ENCODE results near the gene MED12L. TPM values are rescaled to one million over a fixed set of nuclear protein-coding genes. Genes with fewer than 3 reads are reported as not detected.

MED12L gene
- total RNA-seq: 0.17 and 0.30 TPM in 2 replicates

DNA sequence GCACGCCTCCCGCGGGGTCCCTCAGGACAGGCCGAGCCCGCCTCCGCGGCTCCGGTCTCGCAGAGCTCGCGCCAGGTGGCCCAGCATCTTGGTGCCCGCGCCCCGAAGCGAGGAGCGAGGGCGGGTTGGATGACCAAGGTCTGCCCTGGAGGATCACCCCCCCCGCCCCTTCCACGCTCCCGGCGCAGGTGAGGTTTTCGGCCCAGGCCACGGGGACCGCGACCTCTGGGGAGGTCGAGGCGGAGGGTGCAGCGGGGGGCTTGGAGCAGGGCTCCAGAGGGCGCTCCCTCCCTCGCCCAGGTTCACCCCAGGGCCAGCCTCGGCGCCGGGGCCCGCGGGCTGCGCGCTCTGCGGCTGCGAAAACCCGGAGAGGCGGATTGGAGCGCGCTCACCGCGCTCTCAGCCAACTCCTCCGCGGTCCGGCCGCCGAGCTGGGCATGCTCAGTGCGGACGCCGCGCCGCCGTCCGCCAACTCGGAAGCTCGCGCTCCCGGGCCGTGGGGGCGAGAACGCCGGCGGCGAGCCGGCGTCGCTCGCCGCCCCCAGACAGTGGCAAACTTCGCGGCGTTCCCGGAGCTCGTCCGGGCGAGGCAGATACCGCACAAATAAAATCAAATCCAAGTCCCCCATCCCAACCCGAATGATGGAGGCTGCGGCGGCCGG, at the start of gene MED12L:
Gene MED12L, plus strand, starts transcription at position 438 of the 662 bp plus-strand sequence. CDS start 1,263 bp downstream, outside the sequence.

DNA sequence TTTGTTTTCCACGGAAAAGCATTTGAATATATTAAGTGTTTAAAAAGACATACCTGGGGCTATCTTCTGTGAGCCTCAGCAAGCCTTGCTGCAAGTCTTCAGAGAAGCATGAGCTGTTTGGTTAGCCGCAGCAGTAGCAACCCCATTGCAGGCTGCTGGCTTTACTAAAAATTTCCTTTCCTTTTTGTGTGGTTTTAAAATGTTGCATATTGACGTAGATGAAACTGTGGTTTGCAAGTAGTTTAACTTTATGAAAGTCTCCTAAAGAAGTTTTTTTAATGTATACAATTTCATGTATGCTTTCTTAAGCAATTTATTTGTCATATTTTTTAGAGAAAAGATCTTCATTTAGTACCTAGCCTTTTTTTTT, 117.6 kb downstream of the MED12L start, which contains the start of gene GPR171:
Gene GPR171, minus strand, starts transcription at position 166 of the 370 bp plus-strand sequence. CDS start 3,830 bp downstream, outside the sequence.

DNA sequence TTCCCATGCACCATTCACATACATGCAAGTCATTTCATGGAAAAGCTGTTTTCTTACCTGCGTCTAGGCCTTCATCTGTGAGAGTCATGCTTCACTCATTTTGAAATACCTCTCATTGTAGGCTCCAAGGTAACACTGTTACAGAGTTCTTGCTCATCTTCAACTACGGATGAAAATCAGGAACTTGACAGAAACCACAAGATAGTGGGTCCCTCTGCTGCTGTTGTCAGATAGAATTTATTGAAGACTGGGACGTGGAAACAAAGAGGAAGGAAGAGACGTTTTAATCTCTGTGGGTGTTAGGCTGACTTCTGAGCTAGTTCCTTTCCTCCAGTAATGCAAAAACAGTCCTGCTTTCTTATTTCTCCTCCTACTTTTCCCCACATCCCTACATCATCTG, 192.8 kb downstream of the MED12L start, which contains the start of gene P2RY14:
Gene P2RY14, minus strand, starts transcription at position 313 of the 400 bp plus-strand sequence. CDS start 64,226 bp downstream, outside the sequence.

DNA sequence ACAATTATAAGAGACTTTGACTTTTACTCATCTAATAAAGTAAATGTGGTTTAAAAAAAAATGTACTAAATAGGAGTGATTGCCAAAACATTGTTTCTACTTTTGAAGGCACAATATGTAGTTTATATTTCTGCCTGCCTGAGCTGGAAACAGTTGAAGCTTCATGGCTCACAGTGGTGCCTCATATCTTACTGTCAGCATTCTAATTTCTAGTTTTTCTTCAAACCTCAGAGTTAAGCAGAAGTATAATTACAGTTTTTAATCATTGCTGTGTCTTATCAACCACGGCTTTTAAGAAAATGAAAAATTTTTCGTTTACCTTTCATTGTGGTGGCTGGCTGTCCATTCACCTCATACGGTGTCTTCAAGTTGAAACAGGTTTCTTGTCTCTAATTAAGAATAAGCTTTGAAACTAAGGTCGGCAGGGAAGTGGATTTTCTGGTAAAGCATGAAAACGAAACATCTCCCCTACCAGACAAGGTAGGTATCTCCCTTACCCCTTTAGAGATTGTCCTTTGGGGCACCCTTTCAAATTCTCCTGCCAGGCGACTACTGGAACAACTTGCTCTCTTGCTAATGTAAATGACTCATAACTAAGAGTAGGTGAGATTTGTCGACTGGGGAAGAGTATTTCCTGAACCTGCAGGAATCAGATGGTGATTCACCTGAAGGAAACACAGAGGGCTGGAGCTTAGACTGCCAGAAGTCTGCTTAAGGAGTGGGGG, 231.0 kb downstream of the MED12L start, which contains the start of gene GPR87:
Gene GPR87, minus strand, starts transcription at position 554 of the 725 bp plus-strand sequence. CDS start 16,720 bp downstream, outside the sequence.

GRCh38 chr3:151329363-151329762, 243.9 kb downstream of the MED12L start, which contains the start of gene P2RY13:
Gene P2RY13 (minus strand): TSS chr3:151329549. CDS start chr3:151329528, 21 bp downstream.

GRCh38 chr3:151384741-151385174, 299.3 kb downstream of the MED12L start, which contains the start of gene P2RY12:
Gene P2RY12 (minus strand): TSS chr3:151384753. CDS start chr3:151338845, 45,908 bp downstream.

DNA sequence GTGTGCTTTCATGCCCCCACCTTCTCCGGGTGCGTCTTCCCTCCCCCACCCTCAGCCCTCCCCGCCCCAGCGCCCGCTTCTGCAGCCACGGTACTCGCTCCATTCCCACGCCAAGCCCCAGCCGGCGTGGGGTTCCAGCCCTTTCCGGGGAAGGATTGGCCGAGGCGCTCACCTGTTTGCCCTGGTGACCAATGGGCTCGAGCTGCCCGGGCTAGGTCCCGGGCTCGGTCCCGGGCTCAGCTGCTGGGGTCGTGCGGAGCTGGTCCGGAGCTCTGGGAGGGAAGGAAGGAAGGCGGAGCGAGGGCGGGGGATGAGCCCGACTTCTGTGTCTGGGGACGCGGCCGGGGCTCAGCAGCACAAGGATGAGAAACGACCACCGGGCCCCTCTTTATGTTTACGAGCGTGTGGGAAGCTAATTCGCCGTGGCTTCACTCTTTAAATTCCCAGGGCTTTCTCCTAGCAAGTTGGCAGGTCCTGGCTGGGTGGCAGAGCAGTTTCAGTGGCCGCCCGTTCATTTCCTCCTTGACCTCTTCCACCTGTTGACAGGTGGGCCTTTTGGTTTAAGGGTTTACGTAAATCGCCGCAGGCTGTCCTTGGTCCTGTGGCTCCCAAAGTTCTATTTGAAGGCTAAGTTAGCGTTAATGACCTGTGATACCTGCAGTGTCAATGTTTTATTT, 375.4 kb downstream of the MED12L start, which contains the start of gene IGSF10:
Gene IGSF10, minus strand, starts transcription at position 288 of the 677 bp plus-strand sequence. CDS start 2,352 bp downstream, outside the sequence.

Other genes starting within 250 kb of the MED12L start
- gene MINDY4B, start 180.2 kb upstream of the MED12L start, total RNA-seq: not detected in 2 replicates
- gene CLRN1, start 112.9 kb upstream of the MED12L start, total RNA-seq: not detected in 2 replicates
- gene GPR171, start 117.6 kb downstream of the MED12L start, total RNA-seq: not detected in 2 replicates
- gene P2RY14, start 192.9 kb downstream of the MED12L start, total RNA-seq: not detected in 2 replicates
- 0.17 and 1.2 TPM in 2 replicates for gene GPR87, start 231.2 kb downstream of the MED12L start, total RNA-seq
- not detected in 2 replicates for gene P2RY13, start 243.9 kb downstream of the MED12L start, total RNA-seq